Measurements from ENCODE around the gene TMEM270. TPM values are rescaled to one million over a fixed set of nuclear protein-coding genes. Genes with fewer than 3 reads are reported as not detected.

Gene TMEM270, protein sequence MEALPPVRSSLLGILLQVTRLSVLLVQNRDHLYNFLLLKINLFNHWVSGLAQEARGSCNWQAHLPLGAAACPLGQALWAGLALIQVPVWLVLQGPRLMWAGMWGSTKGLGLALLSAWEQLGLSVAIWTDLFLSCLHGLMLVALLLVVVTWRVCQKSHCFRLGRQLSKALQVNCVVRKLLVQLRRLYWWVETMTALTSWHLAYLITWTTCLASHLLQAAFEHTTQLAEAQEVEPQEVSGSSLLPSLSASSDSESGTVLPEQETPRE
- not detected for total RNA-seq

DNA sequence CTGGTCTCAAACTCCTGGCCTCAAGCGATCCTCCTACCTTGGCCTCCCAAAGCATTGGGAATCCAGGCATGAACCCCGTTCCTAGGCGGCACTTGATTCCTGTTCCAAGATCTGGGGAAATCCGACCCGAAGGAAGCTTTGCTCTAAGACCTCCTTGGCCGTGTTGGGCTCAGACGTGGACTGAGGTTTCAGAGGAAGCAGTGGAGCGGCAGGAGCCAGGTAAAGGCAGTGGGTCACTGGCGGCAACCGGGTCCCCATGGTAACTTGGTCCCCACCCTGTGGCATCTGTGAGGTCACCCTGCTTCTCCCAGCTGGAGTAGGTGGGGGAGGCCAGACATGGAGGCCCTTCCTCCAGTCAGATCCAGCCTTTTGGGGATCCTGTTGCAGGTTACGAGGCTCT, at the start of gene TMEM270:
Gene TMEM270, plus strand, starts transcription at position 301 of the 400 bp plus-strand sequence. Its CDS starts 36 bp downstream, at position 337.
- Histone ChIP-seq H3K27me3 (no peaks in the 10 kb centered on the region), H3K36me3 (no peaks in the 10 kb centered on the region), H3K4me3 (no peak within 1 kb of the TSS), H3K27ac (no peak within 1 kb of the TSS), H3K4me1 (no peaks in the 10 kb centered on the region), H3K9me3 (no peaks in the 10 kb centered on the region)
- in situ Hi-C loops (cut with MboI; ENCODE audit: low sequenced_read_pairs in 4 of 4) (loop anchor here in 2 of 4 donors (5.0 to 25.0 kb wide), 3 partner anchors 161 to 249 kb away; partner anchors contain the start of genes ELN (in 1 of the 2) and MLXIPL (in 1 of the 2)), intact Hi-C loops (cut with DNase I; ENCODE audit: low total_unique reads) (no loop called here)
- TF ChIP-seq, protein P1, sequence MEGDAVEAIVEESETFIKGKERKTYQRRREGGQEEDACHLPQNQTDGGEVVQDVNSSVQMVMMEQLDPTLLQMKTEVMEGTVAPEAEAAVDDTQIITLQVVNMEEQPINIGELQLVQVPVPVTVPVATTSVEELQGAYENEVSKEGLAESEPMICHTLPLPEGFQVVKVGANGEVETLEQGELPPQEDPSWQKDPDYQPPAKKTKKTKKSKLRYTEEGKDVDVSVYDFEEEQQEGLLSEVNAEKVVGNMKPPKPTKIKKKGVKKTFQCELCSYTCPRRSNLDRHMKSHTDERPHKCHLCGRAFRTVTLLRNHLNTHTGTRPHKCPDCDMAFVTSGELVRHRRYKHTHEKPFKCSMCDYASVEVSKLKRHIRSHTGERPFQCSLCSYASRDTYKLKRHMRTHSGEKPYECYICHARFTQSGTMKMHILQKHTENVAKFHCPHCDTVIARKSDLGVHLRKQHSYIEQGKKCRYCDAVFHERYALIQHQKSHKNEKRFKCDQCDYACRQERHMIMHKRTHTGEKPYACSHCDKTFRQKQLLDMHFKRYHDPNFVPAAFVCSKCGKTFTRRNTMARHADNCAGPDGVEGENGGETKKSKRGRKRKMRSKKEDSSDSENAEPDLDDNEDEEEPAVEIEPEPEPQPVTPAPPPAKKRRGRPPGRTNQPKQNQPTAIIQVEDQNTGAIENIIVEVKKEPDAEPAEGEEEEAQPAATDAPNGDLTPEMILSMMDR (IDR thresholded peaks at IDR 0.05 in 4 of 5, conservative IDR thresholded peaks at IDR 0.05 in 1 of 5), result no peak
- TF ChIP-seq POLR2A (IDR thresholded peaks at IDR 0.05), result no peak
- ATAC-seq (no peak), DNase-seq (no peak)

DNA sequence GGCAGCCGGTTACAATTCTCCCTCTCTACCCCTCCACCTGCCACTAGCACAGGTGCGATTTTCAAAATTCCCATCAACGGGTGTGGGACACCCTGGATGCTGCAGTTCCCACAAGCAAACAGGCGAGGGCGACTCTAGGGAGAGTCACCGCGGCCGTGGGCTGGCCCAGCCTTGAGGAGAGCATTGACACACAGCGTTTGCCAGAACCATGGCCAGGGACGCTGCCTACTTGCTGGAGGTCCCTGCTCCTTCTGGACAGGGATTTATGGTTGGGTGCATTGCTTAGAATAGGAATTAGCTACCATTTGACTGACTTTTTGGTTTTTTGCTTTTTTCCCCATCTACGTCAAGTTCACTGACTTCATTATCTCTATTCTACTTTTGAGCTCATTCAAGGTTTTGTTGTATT, 49.2 kb upstream of the TMEM270 start:
- in situ Hi-C loops (cut with MboI; ENCODE audit: low sequenced_read_pairs in 4 of 4) (loop anchor here in 2 of 4 donors (5.0 kb wide), 2 partner anchors 41 to 46 kb away; no protein-coding TSS in a partner anchor), intact Hi-C loops (cut with DNase I; ENCODE audit: low total_unique reads) (loop anchor here (1.0 kb wide), 1 partner anchor 44 kb away; no protein-coding TSS in a partner anchor)
- Histone ChIP-seq H3K36me3 (no peaks in the 10 kb centered on the region), H3K4me3 (no peak overlapping the region), H3K9me3 (no peaks in the 10 kb centered on the region), H3K27ac (no peak overlapping the region), H3K27me3 (peaks cover 0 to 11% (median 0%) of the 10 kb centered on the region in 3 donors), H3K4me1 (no peaks in the 10 kb centered on the region)
- DNase-seq, result peak; percentile 31 to 41
- peak; percentile 42 to 58 for ATAC-seq
- TF ChIP-seq POLR2A (IDR thresholded peaks at IDR 0.05), result no peak
- TF ChIP-seq, protein P1 (IDR thresholded peaks at IDR 0.05 in 4 of 5, conservative IDR thresholded peaks at IDR 0.05 in 1 of 5), result peak; percentile 47 to 81 (median 63)

DNA sequence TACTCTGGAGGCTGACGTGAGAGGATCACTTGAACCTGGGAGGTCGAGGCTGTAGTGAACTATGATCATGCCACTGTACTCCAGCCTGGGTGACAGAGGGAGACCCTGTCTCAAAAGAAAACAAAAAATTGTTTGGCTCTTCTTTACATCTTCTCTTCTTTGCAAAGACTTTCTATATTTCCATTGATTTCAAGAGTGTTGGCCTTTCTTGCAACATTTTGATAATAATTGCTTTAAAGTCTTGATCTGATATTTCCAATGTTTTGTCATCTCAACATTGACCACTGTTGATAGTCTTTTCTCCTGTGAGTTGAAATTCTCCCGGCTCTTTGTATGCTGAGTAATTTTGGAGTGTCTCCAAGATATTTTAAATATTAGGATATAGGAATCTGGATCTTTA, 48.0 kb upstream of the TMEM270 start:
- DNase-seq (no peak), ATAC-seq (no peak)
- TF ChIP-seq, protein P1 (IDR thresholded peaks at IDR 0.05 in 4 of 5, conservative IDR thresholded peaks at IDR 0.05 in 1 of 5), result no peak
- TF ChIP-seq POLR2A (IDR thresholded peaks at IDR 0.05), result no peak
- H3K4me1 ChIP-seq, result no peaks in the 10 kb centered on the region
- intact Hi-C loops (cut with DNase I; ENCODE audit: low total_unique reads), result no loop called here
- no peaks in the 10 kb centered on the region for H3K36me3 ChIP-seq
- no peaks in the 10 kb centered on the region for H3K9me3 ChIP-seq
- in situ Hi-C loops (cut with MboI; ENCODE audit: low sequenced_read_pairs in 4 of 4), result loop anchor here in 2 of 4 donors (5.0 kb wide), 2 partner anchors 39 to 44 kb away; no protein-coding TSS in a partner anchor
- no peak overlapping the region for H3K4me3 ChIP-seq
- H3K27me3 ChIP-seq, result peaks cover 0 to 11% (median 0%) of the 10 kb centered on the region in 3 donors
- no peak overlapping the region for H3K27ac ChIP-seq

DNA sequence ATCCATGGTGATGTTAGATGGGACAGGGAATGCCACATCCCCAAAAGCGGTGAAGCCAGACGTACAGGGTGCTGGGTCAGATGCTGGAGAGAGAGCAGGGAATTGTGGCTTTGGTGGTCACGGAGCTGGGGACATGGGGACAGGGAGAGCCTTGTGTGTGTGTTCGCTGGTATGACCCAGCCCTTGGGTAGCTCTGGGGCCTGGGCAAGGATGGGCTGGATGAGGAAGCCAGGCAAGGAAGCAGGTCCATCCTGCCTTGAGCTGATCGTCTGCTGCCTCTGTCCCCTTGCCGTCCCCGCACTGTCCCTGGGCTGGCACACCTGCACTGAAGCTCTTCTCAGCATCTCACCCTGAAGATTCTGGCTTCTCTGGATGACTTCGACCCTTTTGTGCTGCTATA, 45.5 kb upstream of the TMEM270 start:
- Histone ChIP-seq H3K27me3 (peaks cover 0 to 9% (median 0%) of the 10 kb centered on the region in 3 donors), H3K4me3 (no peak overlapping the region), H3K36me3 (no peaks in the 10 kb centered on the region), H3K9me3 (no peaks in the 10 kb centered on the region), H3K4me1 (no peaks in the 10 kb centered on the region), H3K27ac (no peak overlapping the region)
- TF ChIP-seq POLR2A (IDR thresholded peaks at IDR 0.05), result no peak
- TF ChIP-seq, protein P1 (IDR thresholded peaks at IDR 0.05 in 4 of 5, conservative IDR thresholded peaks at IDR 0.05 in 1 of 5), result no peak
- intact Hi-C loops (cut with DNase I; ENCODE audit: low total_unique reads) (no loop called here), in situ Hi-C loops (cut with MboI; ENCODE audit: low sequenced_read_pairs in 4 of 4) (loop anchor here in 1 of 4 donors (5.0 kb wide), 1 partner anchor 42 kb away; no protein-coding TSS in a partner anchor)
- no peak for ATAC-seq
- DNase-seq, result no peak

Data from gastrocnemius medialis (tissue), 4 donors.